IMR-90 (cell line): ENCODE measurements around the gene PHC3. TPM values are rescaled to one million over a fixed set of nuclear protein-coding genes. Genes with fewer than 3 reads are reported as not detected.

ENCODE experiments used
- ATAC-seq: fragments of 200-7000 bp; cut with Tn5 transposase; 2 replicates; pipeline ENCODE4 v1.9.1; 2020; ENCODE audit warnings: low read depth, mild to moderate bottlenecking, moderate library complexity
- BruUV-seq: library from RNA; stranded (reverse); fragments of 400-500 nt; replicated peaks from 2 replicates; lab custom pipeline; 2021; lab: Mats Ljungman, UMichigan
- CTCF ChIA-PET: fragments of 300-600 bp; formaldehyde crosslinking; extraction: SDS; loops from one replicate; lab custom pipeline; 2021; ENCODE audit warnings: antibody characterized with exemption; lab: Yijun Ruan, JAX
- POLR2A ChIA-PET: fragments of 300-600 bp; sonication (Branson Sonifier 250); formaldehyde crosslinking; loops from one replicate; lab custom pipeline; 2022; ENCODE audit warnings: antibody characterized with exemption; ENCODE audit not compliant: unreplicated experiment; lab: Charles Lee
- DNase-seq: peaks from one replicate; pipeline ENCODE4 v3.0.0; 2013
- H2AFZ ChIP-seq: replicated peaks from 2 replicates; pipeline ENCODE3; 2013; ENCODE audit warnings: low read length, mild to moderate bottlenecking; ENCODE audit not compliant: poor library complexity
- H2AK5ac ChIP-seq: 2 replicates; pipeline ENCODE4 v1.6.1; 2013; ENCODE audit warnings: low read depth, low read length, inconsistent platforms
- H2AK9ac ChIP-seq: replicated peaks from 2 replicates; pipeline ENCODE3; 2013; ENCODE audit warnings: mild to moderate bottlenecking, low read depth, low read length, moderate library complexity; ENCODE audit not compliant: poor library complexity
- H2BK120ac ChIP-seq: 2 replicates; pipeline ENCODE4 v1.6.1; 2013; ENCODE audit warnings: low read depth, low read length, inconsistent platforms
- H2BK15ac ChIP-seq: 3 replicates; pipeline ENCODE4 v1.6.1; 2013; ENCODE audit warnings: low read depth, low read length, inconsistent platforms
- H2BK20ac ChIP-seq: 2 replicates; pipeline ENCODE4 v1.6.1; 2013; ENCODE audit warnings: low read depth, mild to moderate bottlenecking, inconsistent platforms, low read length, moderate library complexity
- H2BK5ac ChIP-seq: 2 replicates; pipeline ENCODE4 v1.6.1; 2013; ENCODE audit warnings: mild to moderate bottlenecking, low read depth, low read length, inconsistent platforms; ENCODE audit not compliant: poor library complexity, severe bottlenecking
- H3K14ac ChIP-seq: replicated peaks from 2 replicates; pipeline ENCODE4 v1.6.1; 2013; ENCODE audit warnings: low read depth, low read length, inconsistent platforms
- H3K18ac ChIP-seq: 2 replicates; pipeline ENCODE4 v1.6.1; 2013; ENCODE audit warnings: low read depth, low read length, control low read depth
- H3K23ac ChIP-seq: 2 replicates; pipeline ENCODE4 v1.6.1; 2013; ENCODE audit warnings: low read depth, low read length, inconsistent platforms
- H3K27ac ChIP-seq: 2 replicates; pipeline ENCODE4 v1.5.1; 2013; ENCODE audit warnings: mild to moderate bottlenecking, control low read depth, low read length; ENCODE audit not compliant: insufficient read depth
- H3K27me3 ChIP-seq: 2 replicates; pipeline ENCODE4 v1.6.1; 2013; ENCODE audit warnings: low read length; ENCODE audit not compliant: control insufficient read depth, insufficient read depth
- H3K36me3 ChIP-seq: 2 replicates; pipeline ENCODE4 v1.6.1; 2013; ENCODE audit warnings: low read length, mixed read lengths; ENCODE audit not compliant: control insufficient read depth, insufficient read depth
- H3K4ac ChIP-seq: 2 replicates; pipeline ENCODE4 v1.6.1; 2013; ENCODE audit warnings: low read depth, low read length, inconsistent platforms
- H3K4me1 ChIP-seq: 2 replicates; pipeline ENCODE4 v1.6.1; 2013; ENCODE audit warnings: low read length, mixed read lengths; ENCODE audit not compliant: control insufficient read depth, insufficient read depth
- H3K4me2 ChIP-seq: 2 replicates; pipeline ENCODE4 v1.6.1; 2013; ENCODE audit warnings: low read depth, mild to moderate bottlenecking, control low read depth, low read length, moderate library complexity
- H3K4me3 ChIP-seq: 2 replicates; pipeline ENCODE4 v1.5.1; 2013; ENCODE audit warnings: low read depth, mild to moderate bottlenecking, control low read depth, low read length, moderate library complexity; ENCODE audit not compliant: insufficient read depth
- H3K56ac ChIP-seq: 2 replicates; pipeline ENCODE4 v1.6.1; 2013; ENCODE audit warnings: low read length, inconsistent platforms; ENCODE audit not compliant: insufficient read depth; ENCODE audit errors: extremely low read depth
- H3K79me1 ChIP-seq, 2 experiments: 2 replicates each; pipeline ENCODE4 v1.6.1; 2013; ENCODE audit warnings: low read length in 2 of 2, inconsistent platforms in 1 of 2, low read depth in 1 of 2
- H3K9ac ChIP-seq: 2 replicates; pipeline ENCODE4 v1.6.1; 2013; ENCODE audit warnings: low read depth, low read length, control low read depth
- H3K9me1 ChIP-seq: 2 replicates; pipeline ENCODE4 v1.6.1; 2013; ENCODE audit warnings: low read length, inconsistent platforms; ENCODE audit not compliant: insufficient read depth
- H3K9me3 ChIP-seq: 2 replicates; pipeline ENCODE4 v1.6.1; 2013; ENCODE audit warnings: low read length; ENCODE audit not compliant: control insufficient read depth, insufficient read depth
- H4K20me1 ChIP-seq: 2 replicates; pipeline ENCODE4 v1.6.1; 2013; ENCODE audit warnings: low read length, inconsistent platforms; ENCODE audit not compliant: insufficient read depth
- H4K5ac ChIP-seq: 2 replicates; pipeline ENCODE4 v1.6.1; 2013; ENCODE audit warnings: mild to moderate bottlenecking, low read depth, low read length, control low read depth
- H4K8ac ChIP-seq, 2 experiments: 2 replicates each; pipeline ENCODE4 v1.6.1; 2013; ENCODE audit warnings: low read depth in 2 of 2, low read length in 2 of 2, control low read depth in 1 of 2, inconsistent platforms in 1 of 2
- H4K91ac ChIP-seq: 2 replicates; pipeline ENCODE4 v1.6.1; 2013; ENCODE audit warnings: low read depth, low read length, inconsistent platforms; ENCODE audit not compliant: insufficient read depth
- CEBPB ChIP-seq: IDR thresholded peaks from 2 replicates; pipeline ENCODE4 v1.6.1; 2012; ENCODE audit warnings: low read depth, low read length, improper control_type of control experiment
- ELK1 ChIP-seq: fragments of 150-350 bp; IDR thresholded peaks from 2 replicates; pipeline ENCODE4 v1.6.1; 2016; ENCODE audit warnings: low read depth, mild to moderate bottlenecking, low read length, moderate library complexity, borderline replicate concordance
- NFE2L2 ChIP-seq: fragments of 150-350 bp; IDR thresholded peaks from 2 replicates; pipeline ENCODE4 v1.6.1; 2016; ENCODE audit warnings: low read depth, mild to moderate bottlenecking, low read length
- WGBS, 2 experiments: methylation state at CpG; one replicate each; pipeline versions ENCODE4 v1.1.5 to v1.1.7; 2013; ENCODE audit warnings: missing lambda C conversion rate in 2 of 2; ENCODE audit not compliant: insufficient read length in 1 of 2; ENCODE audit errors: extremely low coverage in 2 of 2; 5-methylcytosine and 5-hydroxymethylcytosine counted together
- dilution Hi-C: fragments of 300-500 bp; cut with HindIII; formaldehyde crosslinking; loops from one replicate; pipeline ENCODE4 v1.14.3; 2018; ENCODE audit warnings: low sequenced_read_pairs; ENCODE audit not compliant: unreplicated experiment
- in situ Hi-C: fragments of 300-500 bp; cut with MboI; formaldehyde crosslinking; loops from 3 replicates; pipeline ENCODE4 v1.14.3; 2019; ENCODE audit warnings: low sequenced_read_pairs, inconsistent platforms, mixed read lengths
- intact Hi-C: fragments of 100-400 bp; cut with micrococcal nuclease; formaldehyde crosslinking; loops from 2 replicates; pipeline ENCODE4 v1.10.0; 2022
- polyA plus RNA-seq, 3 experiments: library from polyadenylated mRNA; depleted of rRNA; stranded (reverse); fragments of >200 nt; gene quantifications; 2 replicates each; pipeline ENCODE4 v1.2.3, GENCODE V29; 2012; ENCODE audit warnings: low replicate concordance in 1 of 3
- total RNA-seq: library from RNA; depleted of rRNA; stranded (reverse); fragments of >200 nt; gene quantifications from 2 replicates; pipeline ENCODE4 v1.2.3, GENCODE V29; 2012

Gene PHC3
- total and polyA plus RNA-seq, 2 of the 4 experiments (the other 2 are of a cell fraction) = 18.3 to 26.3 TPM

- no peak overlapping the region for H2BK15ac ChIP-seq
- dilution Hi-C loops = no loop called here
- WGBS, 2 experiments = no CpG with 5 or more reads among the region's 3 CpGs
- intact Hi-C loops = loop anchor here (10.0 kb wide), 1 partner anchor 225 kb away; the partner anchor contains the start of gene LRRC31
- H3K4me3 ChIP-seq = no peak overlapping the region
- H3K4ac ChIP-seq = no peak overlapping the region
- H4K20me1 ChIP-seq = no peaks in the 10 kb centered on the region
- DNase-seq (no peak), ATAC-seq (no peak)
- no peaks in the 10 kb centered on the region for H3K27me3 ChIP-seq
- H3K79me1 ChIP-seq = peaks cover 0 to 11% of the 10 kb centered on the region in 2 experiments; a peak in 2 of 4 replicates
- H3K14ac ChIP-seq = no peak overlapping the region
- H4K5ac ChIP-seq = no peak overlapping the region
- POLR2A ChIA-PET = interaction anchor here (0.6 kb wide), 1 partner anchor 12 kb away, joined by 9 read pairs; no protein-coding TSS in a partner anchor
- no peaks in the 10 kb centered on the region for H3K9me3 ChIP-seq
- no peak overlapping the region for H2AFZ ChIP-seq
- H2BK120ac ChIP-seq = no peak overlapping the region
- CTCF ChIA-PET = interaction anchor here (0.8 to 1.0 kb wide), 2 partner anchors 68 to 91 kb away, joined by 5 to 6 read pairs; partner anchors contain the start of gene PHC3
- no peak overlapping the region for H3K9ac ChIP-seq
- no peak overlapping the region for H2AK5ac ChIP-seq
- no peaks in the 10 kb centered on the region for H3K4me1 ChIP-seq
- no peak overlapping the region for H4K91ac ChIP-seq
- H3K23ac ChIP-seq = no peak overlapping the region
- TF ChIP-seq NFE2L2 = no peak
- 0 out of 2 replicates have a peak, but pooled peaks have one; percentile 6 for TF ChIP-seq CEBPB
- TF ChIP-seq ELK1 = no peak
- H3K18ac ChIP-seq = no peak overlapping the region
- no peak overlapping the region for H4K8ac ChIP-seq
- in situ Hi-C loops = no loop called here
- TSS peak; percentile 1 for BruUV-seq
- no peak overlapping the region for H2AK9ac ChIP-seq
- no peak overlapping the region for H3K27ac ChIP-seq
- H2BK20ac ChIP-seq = no peak overlapping the region
- no peaks in the 10 kb centered on the region for H3K9me1 ChIP-seq
- H3K56ac ChIP-seq = no peak overlapping the region
- no peak overlapping the region for H3K4me2 ChIP-seq
- no peak overlapping the region for H2BK5ac ChIP-seq
- peaks cover 18% of the 10 kb centered on the region for H3K36me3 ChIP-seq
Observed at GRCh38 chr3:170089862-170090600, 91.5 kb downstream of the PHC3 start.
